ENCODE results near the gene ZNF366.

Gene ZNF366

GRCh38 chr5:72507231-72507906, at the start of gene ZNF366:
ZNF366 (minus strand) TSS chr5:72507410; CDS start chr5:72461496, 45,914 bp downstream.
- no peak for DNase-seq

GRCh38 chr5:72556351-72557166, 49.3 kb upstream of the ZNF366 start:
- peak; percentile 44 for DNase-seq

GRCh38 chr5:72555871-72556270, 48.7 kb upstream of the ZNF366 start:
- no peak for DNase-seq

GRCh38 chr5:72554897-72555296, 47.7 kb upstream of the ZNF366 start:
- no peak for DNase-seq

- no peak for DNase-seq
These were observed 44.9 kb upstream of the ZNF366 start for GRCh38 chr5:72552041-72552557.

GRCh38 chr5:72550595-72550994, 43.4 kb upstream of the ZNF366 start:
- no peak for DNase-seq

- DNase-seq: no peak
These were observed 36.6 kb upstream of the ZNF366 start for GRCh38 chr5:72543811-72544210.

- DNase-seq: no peak
These were observed 36.2 kb upstream of the ZNF366 start for GRCh38 chr5:72543365-72543764.

- DNase-seq: no peak
These were observed 35.5 kb upstream of the ZNF366 start for GRCh38 chr5:72542695-72543094.

- no peak for DNase-seq
These were observed 34.5 kb upstream of the ZNF366 start for GRCh38 chr5:72541501-72542225.

- no peak for DNase-seq
These were observed 33.7 kb upstream of the ZNF366 start for GRCh38 chr5:72540759-72541438.

- no peak for DNase-seq
These were observed 32.5 kb upstream of the ZNF366 start for GRCh38 chr5:72539726-72540125.

- DNase-seq: no peak
These were observed 31.8 kb upstream of the ZNF366 start for GRCh38 chr5:72539038-72539437.

- no peak for DNase-seq
These were observed 30.0 kb upstream of the ZNF366 start for GRCh38 chr5:72537166-72537565.

- no peak for DNase-seq
These were observed 24.4 kb upstream of the ZNF366 start for GRCh38 chr5:72531496-72532190.

- DNase-seq: no peak
These were observed 23.0 kb upstream of the ZNF366 start for GRCh38 chr5:72530196-72530595.

- no peak for DNase-seq
These were observed 22.2 kb upstream of the ZNF366 start for GRCh38 chr5:72529383-72529782.

- DNase-seq: no peak
These were observed 18.6 kb upstream of the ZNF366 start for GRCh38 chr5:72525816-72526215.

GRCh38 chr5:72523960-72524582, 16.9 kb upstream of the ZNF366 start:
- peak; percentile 16 for DNase-seq

- no peak for DNase-seq
These were observed 15.4 kb upstream of the ZNF366 start for GRCh38 chr5:72522607-72523006.

GRCh38 chr5:72519111-72519510, 11.9 kb upstream of the ZNF366 start:
- no peak for DNase-seq

All from NCI-H146 (cell line).